Upper lobe of left lung (tissue), 6 donors: ENCODE measurements around the gene LRRC75B. TPM values are rescaled to one million over a fixed set of nuclear protein-coding genes. Genes with fewer than 3 reads are reported as not detected.
A peak's percentile ranks its signal among the peaks of the same experiment; 100 is the strongest.

Experiments used
- ATAC-seq, 2 donors: fragments of 200-7000 bp; cut with Tn5 transposase; one replicate each; pipeline ENCODE4 v1.9.1; 2022; ENCODE audit warnings: mild to moderate bottlenecking in 2 of 2, moderate library complexity in 2 of 2; ENCODE audit not compliant: low FRiP score in 2 of 2
- DNase-seq, 2 donors: peaks; one replicate each; pipeline ENCODE4 v3.0.0-alpha.2; 2019 to 2020
- H3K27ac ChIP-seq, 4 donors: fragments of 200-600 bp; sonication (generic); one replicate each; pipeline ENCODE4 v1.5.1; 2016 to 2019
- H3K27me3 ChIP-seq, 4 donors: fragments of 200-600 bp; sonication (generic); one replicate each; pipeline ENCODE4 v1.5.1; 2017 to 2019
- H3K36me3 ChIP-seq, 4 donors: fragments of 200-600 bp; sonication (generic); one replicate each; pipeline ENCODE4 v1.5.1; 2016 to 2019
- H3K4me1 ChIP-seq, 4 donors: fragments of 200-600 bp; sonication (generic); one replicate each; pipeline ENCODE4 v1.5.1; 2018 to 2019
- H3K4me3 ChIP-seq, 4 donors: fragments of 200-600 bp; sonication (generic); one replicate each; pipeline ENCODE4 v1.5.1; 2017 to 2019; ENCODE audit warnings: mild to moderate bottlenecking in 2 of 4, moderate library complexity in 1 of 4
- H3K9me3 ChIP-seq, 4 donors: fragments of 200-600 bp; sonication (generic); one replicate each; pipeline ENCODE4 v1.5.1; 2018 to 2019
- EP300 ChIP-seq, 4 donors: sonication (generic); formaldehyde crosslinking; IDR thresholded peaks; one replicate each; pipeline ENCODE4 v1.5.1; 2017; ENCODE audit warnings: antibody characterized with exemption in 4 of 4, control low read depth in 2 of 4
- POLR2A ChIP-seq, 4 donors: fragments of 450-650 bp; IDR thresholded peaks; one replicate each; pipeline ENCODE4 v1.5.1; 2016 to 2017; ENCODE audit warnings: antibody characterized with exemption in 4 of 4, mild to moderate bottlenecking in 2 of 4
- POLR2AphosphoS5 ChIP-seq, 2 donors: sonication (generic); formaldehyde crosslinking; IDR thresholded peaks; one replicate each; pipeline ENCODE4 v1.5.1; 2017; ENCODE audit warnings: antibody characterized with exemption in 2 of 2
- WGBS, 2 donors: methylation state at CpG; one replicate each; pipeline ENCODE4 v1.1.5; 2017 to 2018; 5-methylcytosine and 5-hydroxymethylcytosine counted together
- total RNA-seq, 6 donors: library from RNA; depleted of rRNA in 4 of 6; stranded (reverse); fragments of >200 nt in 4 of 6; gene quantifications; one replicate each; pipeline versions ENCODE4 v1.1.0 to v1.2.1, GENCODE V29; 2016 to 2021
- TF ChIP-seq, protein P1 (sequence below), 6 experiments: fragments of 450-650 bp in 4 of 6; fragments of 200-600 bp in 2 of 6; sonication (generic) in 2 of 6; IDR thresholded peaks; one replicate each; pipeline ENCODE4 v1.5.1; 2016 to 2019; ENCODE audit warnings: antibody characterized with exemption in 6 of 6
- donor health status: DM: no; HTN: no; CAD: no; lungs with moderate emphysema.
- donor health status: DM: no; HTN: yes; CAD: no; lungs with severe emphysema.

The LRRC75B gene
- total RNA-seq, 6 donors from 2014 or later: 9.7 to 50.3 (median 13.2) TPM

DNA sequence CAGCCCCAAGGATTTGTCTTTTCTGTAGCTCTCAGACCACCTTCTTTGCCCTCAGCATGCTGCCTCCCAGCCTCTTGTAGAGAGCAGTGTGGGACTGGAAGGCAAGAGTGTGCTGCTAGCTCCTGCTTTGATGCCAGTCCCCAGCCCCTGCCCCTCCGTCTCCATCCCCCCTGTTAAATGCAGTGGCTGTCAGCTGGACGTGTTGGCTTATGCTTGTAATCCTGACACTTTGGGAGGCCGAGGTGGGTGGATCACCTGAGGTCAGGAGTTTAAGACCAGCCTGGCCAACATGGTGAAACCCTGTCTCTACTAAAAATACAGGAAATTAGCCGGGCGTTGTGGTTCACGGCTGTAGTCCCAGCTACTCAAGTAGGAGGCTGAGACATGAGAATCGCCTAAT, 21.6 kb downstream of the LRRC75B start:
- DNase-seq (no peak), ATAC-seq (no peak)
- no peaks in the 10 kb centered on the region for H3K27me3 ChIP-seq
- peaks cover 9 to 16% (median 11%) of the 10 kb centered on the region in 4 donors for H3K4me1 ChIP-seq
- no peak overlapping the region for H3K27ac ChIP-seq
- 95 to 98% methylated on average over 7 of the region's 7 CpGs for WGBS, 2 donors
- TF ChIP-seq, protein P1, sequence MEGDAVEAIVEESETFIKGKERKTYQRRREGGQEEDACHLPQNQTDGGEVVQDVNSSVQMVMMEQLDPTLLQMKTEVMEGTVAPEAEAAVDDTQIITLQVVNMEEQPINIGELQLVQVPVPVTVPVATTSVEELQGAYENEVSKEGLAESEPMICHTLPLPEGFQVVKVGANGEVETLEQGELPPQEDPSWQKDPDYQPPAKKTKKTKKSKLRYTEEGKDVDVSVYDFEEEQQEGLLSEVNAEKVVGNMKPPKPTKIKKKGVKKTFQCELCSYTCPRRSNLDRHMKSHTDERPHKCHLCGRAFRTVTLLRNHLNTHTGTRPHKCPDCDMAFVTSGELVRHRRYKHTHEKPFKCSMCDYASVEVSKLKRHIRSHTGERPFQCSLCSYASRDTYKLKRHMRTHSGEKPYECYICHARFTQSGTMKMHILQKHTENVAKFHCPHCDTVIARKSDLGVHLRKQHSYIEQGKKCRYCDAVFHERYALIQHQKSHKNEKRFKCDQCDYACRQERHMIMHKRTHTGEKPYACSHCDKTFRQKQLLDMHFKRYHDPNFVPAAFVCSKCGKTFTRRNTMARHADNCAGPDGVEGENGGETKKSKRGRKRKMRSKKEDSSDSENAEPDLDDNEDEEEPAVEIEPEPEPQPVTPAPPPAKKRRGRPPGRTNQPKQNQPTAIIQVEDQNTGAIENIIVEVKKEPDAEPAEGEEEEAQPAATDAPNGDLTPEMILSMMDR (IDR thresholded peaks at IDR 0.05): no peak
- no peak for TF ChIP-seq POLR2AphosphoS5 (IDR thresholded peaks at IDR 0.05)
- no peak for TF ChIP-seq POLR2A (IDR thresholded peaks at IDR 0.05)
- no peak for TF ChIP-seq EP300 (IDR thresholded peaks at IDR 0.05)
- H3K9me3 ChIP-seq: no peaks in the 10 kb centered on the region
- H3K4me3 ChIP-seq: no peak overlapping the region
- H3K36me3 ChIP-seq: peaks cover 36 to 67% (median 57%) of the 10 kb centered on the region in 4 donors

- Histone ChIP-seq H3K4me3 (no peak overlapping the region), H3K27me3 (no peaks in the 10 kb centered on the region), H3K9me3 (no peaks in the 10 kb centered on the region), H3K4me1 (peaks cover 21 to 31% (median 26%) of the 10 kb centered on the region in 4 donors), H3K36me3 (peaks cover 24 to 65% (median 42%) of the 10 kb centered on the region in 4 donors), H3K27ac (no peak overlapping the region)
- DNase-seq (no peak), ATAC-seq (no peak)
- 69 to 71% methylated on average over 8 to 10 of the region's 10 CpGs for WGBS, 2 donors
- TF ChIP-seq POLR2A (IDR thresholded peaks at IDR 0.05): no peak
Observed at GRCh38 chr22:24567668-24568067, 25.2 kb downstream of the LRRC75B start.

GRCh38 chr22:24566899-24567511, 25.9 kb downstream of the LRRC75B start:
- DNase-seq: peak in 1 of 2 donors; percentile 50
- ATAC-seq: peak in 1 of 2 donors; percentile 68
- H3K4me1 ChIP-seq: peaks cover 21 to 36% (median 27%) of the 10 kb centered on the region in 4 donors
- H3K27me3 ChIP-seq: no peaks in the 10 kb centered on the region
- H3K36me3 ChIP-seq: peaks cover 19 to 63% (median 41%) of the 10 kb centered on the region in 4 donors
- H3K27ac ChIP-seq: peak overlapping the region in 2 of 4 donors; percentile 18 to 25
- no peaks in the 10 kb centered on the region for H3K9me3 ChIP-seq
- no peak overlapping the region for H3K4me3 ChIP-seq
- 56 to 67% methylated on average over 6 to 8 of the region's 8 CpGs for WGBS, 2 donors
- TF ChIP-seq EP300 (IDR thresholded peaks at IDR 0.05) (no peak), POLR2A (IDR thresholded peaks at IDR 0.05) (no peak), POLR2AphosphoS5 (IDR thresholded peaks at IDR 0.05) (no peak)
- TF ChIP-seq, protein P1 (IDR thresholded peaks at IDR 0.05): no peak

DNA sequence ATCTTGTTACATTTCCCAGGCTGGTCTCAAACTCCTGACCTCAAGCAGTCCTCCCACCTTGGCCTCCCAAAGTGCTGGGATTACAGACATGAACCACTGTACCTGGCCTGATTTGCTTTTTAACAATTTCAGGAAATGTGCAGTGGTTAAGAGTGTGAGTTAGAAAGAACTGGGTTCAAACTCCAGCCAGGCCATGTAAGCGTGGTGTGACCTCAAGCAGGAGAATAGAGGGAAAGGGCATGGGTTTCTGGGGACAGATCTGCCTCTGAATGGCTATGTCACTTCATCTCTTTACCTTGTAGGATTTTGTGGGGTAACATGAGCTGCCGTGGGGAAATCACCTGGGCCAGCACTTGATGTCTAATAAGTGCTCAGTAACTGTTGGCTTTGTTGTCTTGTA, 27.8 kb downstream of the LRRC75B start:
- Histone ChIP-seq H3K27me3 (no peaks in the 10 kb centered on the region), H3K9me3 (no peaks in the 10 kb centered on the region), H3K27ac (no peak overlapping the region), H3K4me1 (peaks cover 21 to 37% (median 27%) of the 10 kb centered on the region in 4 donors), H3K36me3 (peaks cover 18 to 58% (median 40%) of the 10 kb centered on the region in 4 donors), H3K4me3 (no peak overlapping the region)
- TF ChIP-seq, protein P1 (IDR thresholded peaks at IDR 0.05): no peak
- TF ChIP-seq EP300 (IDR thresholded peaks at IDR 0.05): no peak
- TF ChIP-seq POLR2AphosphoS5 (IDR thresholded peaks at IDR 0.05): no peak
- TF ChIP-seq POLR2A (IDR thresholded peaks at IDR 0.05): no peak
- ATAC-seq: no peak
- WGBS, 2 donors: 77 to 83% methylated on average over 2 of the region's 2 CpGs
- no peak for DNase-seq

- ATAC-seq (no peak), DNase-seq (no peak)
- Histone ChIP-seq H3K36me3 (peaks cover 13 to 58% (median 39%) of the 10 kb centered on the region in 4 donors), H3K27me3 (no peaks in the 10 kb centered on the region), H3K9me3 (no peaks in the 10 kb centered on the region), H3K4me3 (no peak overlapping the region), H3K27ac (no peak overlapping the region), H3K4me1 (peaks cover 21 to 41% (median 28%) of the 10 kb centered on the region in 4 donors)
- TF ChIP-seq POLR2AphosphoS5 (IDR thresholded peaks at IDR 0.05): no peak
- TF ChIP-seq POLR2A (IDR thresholded peaks at IDR 0.05): no peak
- TF ChIP-seq, protein P1 (IDR thresholded peaks at IDR 0.05): no peak
- no peak for TF ChIP-seq EP300 (IDR thresholded peaks at IDR 0.05)
- WGBS, 2 donors: 72 to 81% methylated on average over 2 of the region's 2 CpGs
Observed at GRCh38 chr22:24564376-24565058, 28.4 kb downstream of the LRRC75B start.
